ENCODE measurements around the gene ADCY6. TPM values are rescaled to one million over a fixed set of nuclear protein-coding genes. Genes with fewer than 3 reads are reported as not detected.

Gene ADCY6
- total RNA-seq, 1 experiment from 2014 or later: 20.6 TPM

DNA sequence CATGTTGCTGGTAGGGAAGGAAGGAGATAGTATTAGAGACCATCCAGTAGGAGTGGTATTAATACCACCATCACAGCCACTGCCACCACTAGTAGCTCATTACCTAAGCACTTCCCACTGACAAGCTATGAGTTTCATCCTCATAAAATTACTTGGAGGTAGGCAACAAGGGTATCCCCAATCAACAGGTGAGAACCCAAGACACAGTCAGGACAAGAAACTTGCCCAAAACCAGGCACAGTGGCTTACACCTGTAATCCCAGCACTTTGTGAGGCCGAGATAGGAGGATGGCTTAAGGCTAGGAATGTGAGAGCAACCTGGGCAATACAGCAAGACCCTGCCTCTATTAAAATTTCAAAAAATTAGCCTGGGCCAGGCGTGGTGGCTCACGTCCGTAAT, 5.5 kb downstream of the ADCY6 start:
- H3K9me3 ChIP-seq (replicated peaks): no peaks in the 10 kb centered on the region

DNA sequence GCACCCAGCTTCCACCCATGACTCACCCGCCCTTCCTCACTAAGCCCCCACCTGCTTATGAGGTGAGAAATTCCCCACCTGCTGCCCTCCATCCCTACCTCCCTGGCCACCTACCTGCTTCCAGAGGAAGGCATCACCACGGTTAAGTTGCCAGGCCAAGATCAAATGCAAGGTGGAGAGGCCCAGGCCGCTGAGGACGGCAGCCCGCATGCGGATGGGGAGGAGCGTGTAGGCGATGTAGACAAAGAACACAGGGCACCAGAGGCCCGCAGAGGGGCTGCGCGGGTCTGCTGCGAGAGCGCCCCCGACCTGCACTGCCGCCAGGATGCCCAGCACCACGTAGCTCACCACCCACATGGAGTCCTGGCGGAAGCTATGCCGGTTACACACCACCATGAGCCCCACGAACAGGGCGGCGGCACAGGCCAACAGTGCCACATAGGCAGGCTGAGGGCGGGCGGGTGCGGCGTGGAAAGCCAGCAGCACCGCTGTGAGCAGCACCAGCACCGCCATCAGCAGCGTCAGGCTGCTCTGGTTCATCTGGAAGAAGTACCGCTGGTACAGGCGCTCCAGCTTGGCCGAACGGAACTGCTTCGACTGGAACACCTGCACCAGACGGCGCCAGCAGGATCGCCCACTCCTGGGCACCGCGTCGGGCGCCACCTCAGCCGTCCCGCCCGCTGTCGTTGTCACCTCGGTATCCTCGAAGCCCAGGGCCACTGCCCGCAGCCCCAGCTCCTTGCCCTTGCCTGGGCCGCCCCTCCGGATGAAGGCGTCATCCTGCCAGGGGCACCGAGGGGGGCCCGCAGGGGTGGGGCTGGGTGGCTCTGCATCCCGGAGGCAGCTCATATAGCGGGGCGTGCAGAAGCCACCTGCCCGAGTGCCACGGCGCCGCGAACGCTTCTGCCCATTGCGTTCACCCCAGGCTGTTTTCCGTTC, 6.2 kb downstream of the ADCY6 start:
- Histone ChIP-seq H3K27ac (no peak overlapping the region), H3K27me3 (replicated peaks) (no peaks in the 10 kb centered on the region), H3K9me3 (replicated peaks) (no peaks in the 10 kb centered on the region), H3K36me3 (peaks cover 24% of the 10 kb centered on the region), H3K4me1 (replicated peaks) (peaks cover 22% of the 10 kb centered on the region), H3K4me3 (no peak overlapping the region)
- DNase-seq (ENCODE audit: low read depth in 1 of 2, low spot score in 2 of 2): no peak

More for the DNA sequence above, 5.5 kb downstream of the ADCY6 start:
- Histone ChIP-seq H3K27ac (no peak overlapping the region), H3K27me3 (replicated peaks) (no peaks in the 10 kb centered on the region), H3K4me1 (replicated peaks) (peaks cover 29% of the 10 kb centered on the region), H3K4me3 (no peak overlapping the region), H3K36me3 (peaks cover 24% of the 10 kb centered on the region; the same call in 1 of the 2 replicates)
- no peak for DNase-seq (ENCODE audit: low read depth in 1 of 2, low spot score in 2 of 2)

DNA sequence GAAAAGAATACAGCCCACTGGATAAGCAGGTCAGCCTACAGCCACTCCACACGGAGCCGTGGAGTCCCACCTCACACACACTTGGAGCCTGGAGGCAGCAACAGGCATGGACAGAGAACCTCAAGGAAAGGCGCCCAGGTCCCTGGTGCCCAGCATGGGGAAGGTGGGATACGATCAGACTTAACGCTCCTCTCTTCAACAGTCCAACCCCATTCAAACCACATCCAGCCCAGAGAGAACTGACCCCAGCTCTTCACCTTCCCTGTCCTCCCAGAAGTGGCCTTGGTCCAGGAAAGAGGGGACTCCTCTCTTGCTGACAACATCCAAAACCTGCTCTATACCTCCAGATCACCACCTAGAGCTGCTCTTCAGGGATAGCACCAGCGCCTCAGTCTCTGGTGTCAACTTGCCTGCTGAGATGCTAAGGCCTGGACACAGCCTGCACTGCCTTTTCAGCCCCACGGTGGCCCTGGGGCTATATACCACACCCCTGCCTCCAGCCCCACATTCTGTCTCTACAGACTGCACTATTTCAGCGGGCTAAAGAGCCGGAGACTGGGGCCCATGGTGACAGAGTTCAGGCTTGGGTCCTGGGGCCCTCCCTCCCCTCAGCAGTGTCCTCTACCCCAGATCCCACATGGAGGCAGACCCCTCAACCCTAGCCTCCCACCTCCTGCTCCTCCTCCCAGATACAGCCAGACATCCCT, 7.0 kb downstream of the ADCY6 start:
- no peak for DNase-seq (ENCODE audit: low read depth in 1 of 2, low spot score in 2 of 2)
- Histone ChIP-seq H3K27ac (no peak overlapping the region), H3K4me1 (replicated peaks) (peaks cover 18% of the 10 kb centered on the region), H3K36me3 (peaks cover 28% of the 10 kb centered on the region), H3K9me3 (replicated peaks) (no peaks in the 10 kb centered on the region), H3K27me3 (replicated peaks) (no peaks in the 10 kb centered on the region), H3K4me3 (no peak overlapping the region)

DNA sequence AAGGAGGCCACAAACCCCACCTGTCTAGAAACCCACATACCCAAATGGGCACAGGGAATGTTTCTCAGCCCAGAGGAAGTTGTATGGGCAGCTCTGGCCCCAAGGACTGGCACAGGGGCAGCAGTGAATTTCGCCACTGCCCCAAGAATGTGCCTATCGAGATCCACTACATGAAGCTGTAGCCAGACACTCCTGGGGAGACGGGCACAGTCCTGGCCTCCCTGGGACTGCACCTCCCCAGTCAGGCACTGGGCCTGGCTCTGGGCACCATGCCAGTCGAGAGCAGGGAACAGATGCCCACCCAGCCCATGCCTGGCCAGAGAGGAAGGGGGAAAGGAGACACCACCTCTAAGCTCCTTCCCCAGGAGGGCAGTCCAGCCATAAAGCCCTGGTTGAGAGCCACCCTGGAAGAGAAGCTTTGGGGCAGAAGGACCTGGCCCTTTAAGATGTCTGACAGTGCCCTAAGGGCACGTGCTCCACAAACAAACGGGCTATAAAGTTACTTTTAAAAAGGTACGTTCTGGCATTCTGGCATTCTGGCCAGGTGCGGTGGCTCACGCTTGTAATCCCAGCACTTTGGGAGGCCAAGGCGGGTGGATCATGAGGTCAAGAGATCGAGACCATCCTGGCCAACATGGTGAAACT, 8.4 kb downstream of the ADCY6 start:
- Histone ChIP-seq H3K27ac (peak overlapping the region; percentile 45; the same call in 1 of the 2 replicates), H3K4me1 (replicated peaks) (peaks cover 18% of the 10 kb centered on the region), H3K27me3 (replicated peaks) (no peaks in the 10 kb centered on the region), H3K36me3 (peaks cover 33% of the 10 kb centered on the region), H3K9me3 (replicated peaks) (no peaks in the 10 kb centered on the region), H3K4me3 (no peak overlapping the region)
- no peak for DNase-seq (ENCODE audit: low read depth in 1 of 2, low spot score in 2 of 2)

DNA sequence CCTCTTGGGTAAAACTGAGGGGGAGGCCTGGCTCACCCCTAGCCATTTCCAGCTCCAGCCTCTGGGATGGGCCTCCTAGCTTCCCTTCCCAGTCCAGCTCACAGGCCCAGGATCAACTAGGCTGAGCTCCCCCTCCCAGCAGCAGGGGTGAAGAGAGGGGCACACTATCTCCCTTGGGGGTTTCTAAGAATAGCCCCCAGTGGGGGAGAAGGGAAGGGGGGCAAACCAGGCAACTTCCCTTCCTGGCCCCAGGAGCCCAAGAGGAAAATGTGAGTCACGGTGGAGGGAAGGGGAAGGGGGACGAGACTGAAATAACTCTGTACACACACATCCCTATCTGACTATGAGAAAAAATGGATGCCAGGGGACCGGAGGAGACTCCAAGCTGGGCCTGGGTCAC, 9.0 kb downstream of the ADCY6 start:
- peak; percentile 50 to 65 for DNase-seq (ENCODE audit: low read depth in 1 of 2, low spot score in 2 of 2)
- Histone ChIP-seq H3K9me3 (replicated peaks) (no peaks in the 10 kb centered on the region), H3K27ac (peak overlapping the region; percentile 45; the same call in 1 of the 2 replicates), H3K4me1 (replicated peaks) (peaks cover 18% of the 10 kb centered on the region), H3K4me3 (no peak overlapping the region), H3K36me3 (peaks cover 38% of the 10 kb centered on the region), H3K27me3 (replicated peaks) (no peaks in the 10 kb centered on the region)

DNA sequence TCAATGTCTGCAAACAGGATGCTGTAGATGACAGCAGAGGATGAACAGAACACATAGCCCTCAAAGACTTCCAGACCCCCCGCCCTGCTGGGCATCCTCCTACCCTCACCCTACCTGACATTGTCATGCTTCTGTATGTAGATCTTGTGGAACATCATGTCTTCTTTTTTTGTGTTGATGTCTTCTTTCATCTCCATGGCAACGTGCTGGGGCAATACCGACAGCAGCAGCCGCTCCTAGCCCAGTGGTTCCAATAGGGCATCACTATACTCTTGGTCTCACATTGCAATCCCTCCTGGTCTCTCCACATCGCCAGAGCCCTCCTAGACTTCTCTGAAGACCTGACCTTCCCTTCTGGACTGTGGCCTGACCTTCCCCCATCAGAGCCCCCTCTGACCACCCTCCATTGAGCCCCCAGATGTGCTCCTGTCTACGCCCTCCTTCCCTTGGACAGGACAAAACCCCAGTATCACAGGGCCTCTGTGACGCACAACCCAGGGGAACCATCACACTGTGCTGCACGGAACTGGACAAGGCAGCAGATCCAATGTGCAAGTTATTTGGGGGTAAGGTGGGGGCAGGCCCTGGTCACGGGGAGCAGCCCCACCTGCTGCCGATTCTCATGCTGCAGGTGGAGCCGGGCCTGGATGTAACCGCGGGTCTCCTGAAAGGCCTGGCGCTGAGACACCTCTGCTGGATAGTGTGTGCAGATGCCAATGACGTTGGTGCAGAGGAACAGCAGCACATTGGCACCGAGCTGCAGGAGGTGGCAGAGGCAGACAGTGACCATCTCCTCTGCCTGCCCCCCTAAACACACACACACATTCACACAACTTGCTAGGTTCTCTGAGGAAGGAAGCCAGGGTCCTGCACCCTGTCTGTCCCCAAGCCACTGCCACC, 11.1 kb downstream of the ADCY6 start:
- Histone ChIP-seq H3K27me3 (replicated peaks) (no peaks in the 10 kb centered on the region), H3K36me3 (peaks cover 44% of the 10 kb centered on the region)

DNA sequence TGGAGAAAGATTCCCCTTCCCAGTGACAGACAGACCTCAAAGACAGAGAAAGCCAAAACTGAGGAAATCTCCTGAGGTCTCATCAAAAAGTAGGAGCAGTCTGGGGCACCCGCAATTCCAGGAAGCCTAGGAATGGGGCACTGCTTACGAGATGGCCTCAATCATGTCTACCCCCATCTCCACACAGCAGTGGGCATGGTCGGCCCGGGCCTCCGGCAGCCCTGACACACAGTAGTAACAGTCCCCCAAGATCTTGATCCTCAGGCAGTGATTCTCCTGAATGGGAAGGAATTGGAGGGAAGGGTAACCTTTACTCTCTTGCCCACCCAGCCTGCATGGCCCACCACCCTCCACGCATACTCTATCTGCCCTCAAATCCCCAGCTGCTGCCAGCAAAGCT, 11.9 kb downstream of the ADCY6 start:
- Histone ChIP-seq H3K4me1 (replicated peaks) (peaks cover 18% of the 10 kb centered on the region), H3K36me3 (peaks cover 46% of the 10 kb centered on the region), H3K27ac (no peak overlapping the region), H3K27me3 (replicated peaks) (no peaks in the 10 kb centered on the region), H3K4me3 (no peak overlapping the region), H3K9me3 (replicated peaks) (no peaks in the 10 kb centered on the region)
- DNase-seq (ENCODE audit: low read depth in 1 of 2, low spot score in 2 of 2): no peak

More for the DNA sequence above, 11.1 kb downstream of the ADCY6 start:
- Histone ChIP-seq H3K9me3 (replicated peaks) (no peaks in the 10 kb centered on the region), H3K4me1 (replicated peaks) (peaks cover 18% of the 10 kb centered on the region), H3K27ac (no peak overlapping the region), H3K4me3 (no peak overlapping the region)
- no peak for DNase-seq (ENCODE audit: low read depth in 1 of 2, low spot score in 2 of 2)

DNA sequence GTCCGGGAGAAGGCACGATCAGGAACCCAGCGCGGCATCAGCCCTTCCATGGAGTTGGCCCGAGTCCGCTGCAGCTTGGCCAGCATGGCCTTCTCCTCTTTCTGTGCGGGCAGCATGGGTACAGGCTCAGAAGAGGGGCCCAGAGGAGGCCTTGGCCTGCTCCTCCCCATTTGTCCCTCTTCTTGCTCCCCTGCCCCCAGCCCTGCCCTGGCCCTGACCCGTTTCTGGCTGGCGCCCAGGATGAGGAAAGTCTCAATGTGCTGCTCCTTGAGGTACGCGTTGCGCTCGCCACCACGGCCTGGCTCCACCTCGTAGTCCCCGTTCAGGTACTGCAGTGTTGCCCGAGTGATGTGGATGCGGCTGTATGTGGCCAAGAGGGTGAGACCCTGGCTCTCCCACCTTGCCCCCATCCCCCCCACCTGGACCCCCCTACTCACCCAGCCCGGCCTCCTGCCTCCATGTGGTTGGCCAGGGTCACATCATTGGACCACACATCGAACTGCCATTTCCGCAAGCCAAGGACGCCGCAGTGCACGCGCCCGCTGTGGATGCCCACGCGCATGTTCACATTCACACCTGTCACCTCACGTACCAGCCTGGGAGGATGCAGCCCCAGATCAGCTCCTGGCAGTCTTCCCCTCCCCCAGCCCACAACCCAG, 12.8 kb downstream of the ADCY6 start:
- no peaks in the 10 kb centered on the region for H3K9me3 ChIP-seq (replicated peaks)
- peaks cover 52% of the 10 kb centered on the region for H3K36me3 ChIP-seq
- no peak overlapping the region for H3K4me3 ChIP-seq
- H3K4me1 ChIP-seq (replicated peaks): peaks cover 18% of the 10 kb centered on the region
- DNase-seq (ENCODE audit: low read depth in 1 of 2, low spot score in 2 of 2): no peak
- no peak overlapping the region for H3K27ac ChIP-seq
- no peaks in the 10 kb centered on the region for H3K27me3 ChIP-seq (replicated peaks)

DNA sequence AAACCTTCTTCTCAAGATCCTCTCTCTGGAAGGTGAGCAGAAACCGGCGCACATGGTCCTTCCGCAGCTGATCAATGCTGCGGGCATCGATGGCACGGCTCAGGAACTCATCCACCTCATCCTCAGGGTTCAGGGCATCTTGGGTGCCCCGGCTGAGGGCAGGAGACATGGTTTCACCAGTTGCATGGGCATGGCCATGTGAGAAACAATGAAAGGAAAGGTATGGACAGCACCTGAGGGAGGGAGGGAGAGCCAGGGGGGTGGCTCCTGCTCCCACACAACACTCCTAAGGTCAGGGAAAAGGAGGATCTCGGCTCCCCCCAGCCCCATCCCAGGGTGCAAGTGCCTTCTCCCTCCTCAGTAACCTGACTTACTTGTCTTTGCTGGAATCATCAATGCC, 13.6 kb downstream of the ADCY6 start:
- Histone ChIP-seq H3K27me3 (replicated peaks) (no peaks in the 10 kb centered on the region), H3K4me3 (no peak overlapping the region), H3K36me3 (peaks cover 52% of the 10 kb centered on the region), H3K4me1 (replicated peaks) (peaks cover 12% of the 10 kb centered on the region), H3K9me3 (replicated peaks) (no peaks in the 10 kb centered on the region), H3K27ac (no peak overlapping the region)
- DNase-seq (ENCODE audit: low read depth in 1 of 2, low spot score in 2 of 2): no peak

DNA sequence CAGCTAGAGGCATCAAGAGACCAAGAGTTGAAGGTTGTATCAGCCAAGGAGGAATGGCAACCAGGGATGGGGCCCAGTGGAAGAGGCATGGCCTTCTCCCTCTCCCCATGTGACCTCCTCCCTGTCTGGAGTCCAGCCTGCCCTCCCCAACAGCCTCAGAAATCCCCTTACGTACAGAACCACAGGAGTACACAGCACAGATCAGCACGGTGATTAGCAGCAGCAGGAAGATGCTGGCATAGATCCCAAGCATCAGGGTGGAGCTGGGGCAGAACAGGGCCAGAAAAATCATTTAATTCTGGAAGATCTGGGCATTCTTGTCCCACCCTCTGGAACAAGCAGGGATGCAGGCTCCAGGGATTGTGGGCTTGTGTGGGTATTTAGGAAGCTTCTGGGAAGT, 14.4 kb downstream of the ADCY6 start:
- Histone ChIP-seq H3K9me3 (replicated peaks) (no peaks in the 10 kb centered on the region), H3K27me3 (replicated peaks) (no peaks in the 10 kb centered on the region), H3K27ac (no peak overlapping the region), H3K4me3 (no peak overlapping the region), H3K36me3 (peaks cover 54% of the 10 kb centered on the region), H3K4me1 (replicated peaks) (peaks cover 4% of the 10 kb centered on the region)
- no peak for DNase-seq (ENCODE audit: low read depth in 1 of 2, low spot score in 2 of 2)

DNA sequence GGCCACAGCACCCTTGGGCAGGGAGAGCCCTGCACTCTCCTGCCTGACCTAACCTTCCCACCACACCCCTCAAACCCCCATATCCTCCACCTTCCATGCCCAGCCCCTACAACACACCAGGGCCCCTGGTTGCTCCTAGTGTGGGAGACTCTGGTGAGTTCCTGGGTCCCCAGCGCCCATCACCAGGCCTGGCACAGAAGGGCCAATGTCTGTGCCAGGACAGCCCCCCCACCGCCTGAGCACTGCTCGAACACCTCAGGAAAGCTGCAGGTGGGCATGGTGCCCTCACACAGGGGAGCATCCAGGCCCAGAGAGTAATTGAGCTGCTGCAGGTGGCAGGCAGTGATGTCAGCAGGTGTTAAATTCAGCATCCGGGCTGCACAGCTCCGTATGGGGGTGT, 15.2 kb downstream of the ADCY6 start:
- Histone ChIP-seq H3K27me3 (replicated peaks) (no peaks in the 10 kb centered on the region), H3K4me3 (no peak overlapping the region), H3K4me1 (replicated peaks) (no peaks in the 10 kb centered on the region), H3K9me3 (replicated peaks) (no peaks in the 10 kb centered on the region), H3K36me3 (peaks cover 50% of the 10 kb centered on the region), H3K27ac (no peak overlapping the region)
- no peak for DNase-seq (ENCODE audit: low read depth in 1 of 2, low spot score in 2 of 2)

DNA sequence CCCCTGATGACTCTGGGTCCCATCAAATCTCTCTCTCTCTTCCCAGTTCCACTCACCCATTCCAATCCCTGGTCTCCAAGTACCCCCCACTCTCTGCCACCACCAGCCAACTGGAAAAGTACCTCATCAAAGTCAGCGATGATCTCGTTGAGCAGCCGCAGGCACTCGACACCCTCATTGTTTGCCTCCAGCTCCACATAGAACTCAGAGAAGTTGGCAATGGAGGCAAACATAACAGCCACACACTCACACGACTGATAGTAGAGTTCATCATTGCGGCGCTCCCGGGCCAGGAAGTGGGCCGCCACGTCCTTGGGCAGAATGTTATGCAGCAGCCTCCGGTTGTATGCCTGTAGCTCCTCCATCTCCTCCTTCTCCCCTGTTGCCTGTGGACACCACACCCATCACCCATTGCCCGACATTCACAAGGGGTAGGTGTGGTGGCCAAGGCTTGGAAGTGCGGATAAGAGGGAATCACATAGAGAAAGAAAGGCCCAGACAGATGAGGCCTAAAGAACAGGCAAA, 17.2 kb downstream of the ADCY6 start:
- Histone ChIP-seq H3K27ac (no peak overlapping the region), H3K9me3 (replicated peaks) (no peaks in the 10 kb centered on the region), H3K4me1 (replicated peaks) (no peaks in the 10 kb centered on the region), H3K4me3 (no peak overlapping the region), H3K27me3 (replicated peaks) (no peaks in the 10 kb centered on the region), H3K36me3 (peaks cover 50% of the 10 kb centered on the region)
- DNase-seq (ENCODE audit: low read depth in 1 of 2, low spot score in 2 of 2): no peak
